ENCODE data around the gene EPHA6.
A peak's percentile ranks its signal among the peaks of the same experiment; 100 is the strongest.
"Not testable (repeated sequence)": the region's sequence is repeated elsewhere in the genome, so short reads cannot be mapped to it uniquely, and the experiment has no call there.

Gene EPHA6

GRCh38 chr3:96961576-96961975, 147.2 kb downstream of the EPHA6 start:
- H3K27ac ChIP-seq: no peak overlapping the region
- TF ChIP-seq, protein P1, sequence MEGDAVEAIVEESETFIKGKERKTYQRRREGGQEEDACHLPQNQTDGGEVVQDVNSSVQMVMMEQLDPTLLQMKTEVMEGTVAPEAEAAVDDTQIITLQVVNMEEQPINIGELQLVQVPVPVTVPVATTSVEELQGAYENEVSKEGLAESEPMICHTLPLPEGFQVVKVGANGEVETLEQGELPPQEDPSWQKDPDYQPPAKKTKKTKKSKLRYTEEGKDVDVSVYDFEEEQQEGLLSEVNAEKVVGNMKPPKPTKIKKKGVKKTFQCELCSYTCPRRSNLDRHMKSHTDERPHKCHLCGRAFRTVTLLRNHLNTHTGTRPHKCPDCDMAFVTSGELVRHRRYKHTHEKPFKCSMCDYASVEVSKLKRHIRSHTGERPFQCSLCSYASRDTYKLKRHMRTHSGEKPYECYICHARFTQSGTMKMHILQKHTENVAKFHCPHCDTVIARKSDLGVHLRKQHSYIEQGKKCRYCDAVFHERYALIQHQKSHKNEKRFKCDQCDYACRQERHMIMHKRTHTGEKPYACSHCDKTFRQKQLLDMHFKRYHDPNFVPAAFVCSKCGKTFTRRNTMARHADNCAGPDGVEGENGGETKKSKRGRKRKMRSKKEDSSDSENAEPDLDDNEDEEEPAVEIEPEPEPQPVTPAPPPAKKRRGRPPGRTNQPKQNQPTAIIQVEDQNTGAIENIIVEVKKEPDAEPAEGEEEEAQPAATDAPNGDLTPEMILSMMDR (conservative IDR thresholded peaks at IDR 0.05): no peak

DNA sequence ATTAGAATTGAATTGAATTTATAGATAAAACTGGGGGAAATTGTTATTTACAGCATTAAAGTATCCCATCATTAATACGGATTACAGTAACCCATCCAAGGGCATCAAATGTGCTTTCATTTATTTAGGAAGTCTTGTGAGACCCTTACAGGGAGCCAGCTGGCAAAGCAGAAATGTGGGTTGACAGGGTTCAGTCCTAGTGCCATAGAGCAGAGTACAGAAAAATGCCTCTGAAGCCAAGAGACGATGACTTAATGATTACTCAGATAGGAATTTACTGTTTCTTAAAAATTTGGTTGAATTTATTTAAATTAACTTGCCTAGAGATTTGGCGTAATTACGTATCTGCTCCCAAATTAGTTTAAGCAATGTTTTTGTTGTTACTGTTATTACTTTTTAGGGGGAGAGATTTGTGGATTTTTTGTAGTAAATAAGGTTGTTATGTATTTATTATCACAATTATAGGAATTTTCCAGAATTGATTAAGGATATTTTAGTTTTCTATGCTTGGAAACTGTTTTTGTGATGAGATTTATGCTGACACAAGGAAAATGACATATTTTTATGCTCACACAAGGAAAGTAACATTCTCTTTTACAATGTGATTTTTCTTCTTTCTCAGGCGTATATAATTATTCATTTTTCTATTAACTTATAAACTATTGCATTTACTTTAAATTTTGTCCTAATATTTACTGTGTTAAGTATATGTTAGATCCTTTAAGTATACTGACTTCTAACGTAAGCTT, 152.0 kb downstream of the EPHA6 start:
- TF ChIP-seq, protein P1 (conservative IDR thresholded peaks at IDR 0.05): no peak
- H3K27ac ChIP-seq: no peak overlapping the region

DNA sequence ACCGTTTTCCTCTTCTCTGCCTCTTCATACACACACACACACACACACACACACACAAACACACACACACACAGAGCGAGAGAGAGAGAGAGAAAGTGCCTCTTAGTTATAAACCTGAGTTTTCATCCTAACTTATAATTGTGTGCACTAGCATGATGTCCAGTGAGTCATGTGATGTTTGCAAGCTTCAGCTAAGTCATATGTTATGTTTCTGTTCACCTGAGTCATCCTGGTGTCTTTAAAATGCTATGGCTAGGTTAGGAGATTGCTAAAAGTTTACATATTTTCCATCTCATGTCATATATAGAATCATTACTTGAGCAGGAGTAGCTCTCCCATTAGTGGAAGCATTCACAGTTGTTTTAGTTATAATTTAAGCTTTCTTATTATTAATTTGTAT, 155.8 kb downstream of the EPHA6 start:
- no peak overlapping the region for H3K27ac ChIP-seq
- TF ChIP-seq, protein P1 (conservative IDR thresholded peaks at IDR 0.05): no peak

GRCh38 chr3:96977671-96978070, 163.3 kb downstream of the EPHA6 start:
- no peak overlapping the region for H3K27ac ChIP-seq
- TF ChIP-seq, protein P1 (conservative IDR thresholded peaks at IDR 0.05): no peak

DNA sequence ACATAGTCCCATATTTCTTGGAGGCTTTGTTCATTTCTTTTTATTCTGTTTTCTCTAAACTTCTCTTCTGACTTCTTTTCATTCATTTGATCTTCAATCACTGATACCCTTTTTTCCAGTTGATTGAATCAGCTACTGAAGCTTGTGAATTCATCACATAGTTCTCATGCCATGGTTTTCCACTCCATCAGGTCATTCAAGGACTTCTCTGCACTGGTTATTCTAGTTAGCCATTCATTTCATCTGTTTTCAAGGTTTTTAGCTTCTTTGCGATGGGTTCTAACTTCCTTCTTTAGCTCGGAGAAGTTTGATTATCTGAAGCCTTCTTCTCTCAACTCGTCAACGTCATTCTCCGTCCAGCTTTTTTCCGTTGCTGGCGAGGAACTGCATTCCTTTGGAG, 169.3 kb downstream of the EPHA6 start:
- not testable (repeated sequence) for H3K27ac ChIP-seq

DNA sequence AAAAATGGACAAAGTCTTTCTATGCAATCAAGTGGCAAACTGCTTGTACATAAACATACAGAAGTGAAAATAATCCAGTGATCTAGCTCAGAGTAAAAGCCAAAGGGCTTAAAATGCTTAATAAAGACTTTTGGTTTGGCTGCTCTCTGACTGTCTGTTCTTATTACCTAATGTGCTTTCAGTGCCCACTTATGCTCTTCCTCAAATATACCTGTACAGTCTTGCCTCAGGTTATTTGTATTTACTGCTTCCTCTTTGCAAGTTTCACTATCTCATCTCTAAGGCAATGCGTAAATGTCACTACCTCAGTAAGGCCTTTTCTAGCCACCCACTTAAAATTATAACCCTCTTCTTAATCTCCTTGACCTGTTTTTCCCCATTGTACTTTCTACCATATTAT, 171.8 kb downstream of the EPHA6 start:
- peak overlapping the region; percentile 41; the same call in 1 of the 2 replicates for H3K27ac ChIP-seq
- TF ChIP-seq, protein P1 (conservative IDR thresholded peaks at IDR 0.05): no peak

GRCh38 chr3:96991231-96991630, 176.8 kb downstream of the EPHA6 start:
- no peak overlapping the region for H3K27ac ChIP-seq
- TF ChIP-seq, protein P1 (conservative IDR thresholded peaks at IDR 0.05): no peak

- H3K27ac ChIP-seq: no peak overlapping the region
These were observed 177.5 kb downstream of the EPHA6 start for GRCh38 chr3:96991800-96992365.

More at GRCh38 chr3:96991800-96992365, 177.5 kb downstream of the EPHA6 start:
- TF ChIP-seq, protein P1 (conservative IDR thresholded peaks at IDR 0.05): no peak

All from VCaP (cell line).